Kidney (tissue), 14 donors: ENCODE results near the gene TPM1. TPM values are rescaled to one million over a fixed set of nuclear protein-coding genes. Genes with fewer than 3 reads are reported as not detected.

Source experiments
- DNase-seq, 5 donors: peaks; one replicate each; pipeline ENCODE4 v3.0.0-alpha.2; 2013 to 2020
- FAIRE-seq: peaks from 2 replicates; lab custom pipeline; 2012; peaks lifted over from hg19 to GRCh38; lab: Jason Lieb, UNC
- H3K27ac ChIP-seq, 2 donors: one replicate each; pipeline ENCODE4 v1.7.0; 2013; ENCODE audit warnings: low read depth in 2 of 2, low read length in 2 of 2, inconsistent platforms in 1 of 2
- H3K27me3 ChIP-seq: one replicate; pipeline ENCODE4 v1.7.1; 2013; ENCODE audit warnings: low read length, inconsistent platforms; ENCODE audit not compliant: control insufficient read depth, insufficient read depth
- H3K36me3 ChIP-seq, 3 donors: one replicate each; pipeline versions ENCODE4 v1.7.0 to v1.7.1; 2013; ENCODE audit warnings: low read length in 3 of 3, control low read depth in 1 of 3, inconsistent platforms in 1 of 3; ENCODE audit not compliant: insufficient read depth in 3 of 3, control insufficient read depth in 2 of 3
- H3K4me1 ChIP-seq, 3 donors: one replicate each; pipeline versions ENCODE4 v1.7.0 to v1.7.1; 2013; ENCODE audit warnings: low read length in 3 of 3, inconsistent platforms in 1 of 3, low read depth in 1 of 3; ENCODE audit not compliant: control insufficient read depth in 2 of 3, insufficient read depth in 2 of 3
- H3K4me3 ChIP-seq, 3 donors: one replicate each; pipeline versions ENCODE4 v1.7.0 to v1.8.1; 2013; ENCODE audit warnings: low read length in 3 of 3, control low read depth in 1 of 3, inconsistent platforms in 1 of 3
- H3K9ac ChIP-seq, 3 donors: one replicate each; pipeline versions ENCODE4 v1.7.0 to v1.7.1; 2013; ENCODE audit warnings: low read length in 3 of 3, control low read depth in 1 of 3, inconsistent platforms in 1 of 3
- H3K9me3 ChIP-seq, 3 donors: one replicate each; pipeline versions ENCODE4 v1.7.0 to v1.7.1; 2013; ENCODE audit warnings: low read length in 3 of 3, control low read depth in 1 of 3, inconsistent platforms in 1 of 3; ENCODE audit not compliant: control insufficient read depth in 2 of 3, insufficient read depth in 1 of 3
- CTCF ChIP-seq: IDR thresholded peaks from 3 replicates; pipeline ENCODE4 v1.5.1; 2012; ENCODE audit warnings: mild to moderate bottlenecking, moderate library complexity, borderline replicate concordance; ENCODE audit not compliant: insufficient read depth; ENCODE audit errors: extremely low read depth
- intact Hi-C: fragments of 100-400 bp; cut with DNase I; formaldehyde crosslinking; loops from one replicate; pipeline ENCODE4 v1.11.1; 2022
- polyA plus RNA-seq: library from polyadenylated mRNA; stranded (reverse); fragments of 350-450 nt; fragmentation: Illumina TruSeq; extraction: RNeasy Lipid Tissue Mini Kit (QIAGEN cat#74804); gene quantifications from one replicate; pipeline ENCODE4 v1.2.3, GENCODE V29; 2014; ENCODE audit warnings: low read depth, low replicate concordance; ENCODE audit not compliant: insufficient read depth
- total RNA-seq: library from RNA; stranded (reverse); fragmentation: NEBNext Ultra II Directional; extraction: Animal tissue kit (Norgen Biotek cat#: 25700); gene quantifications from one replicate; pipeline ENCODE4 v1.2.1, GENCODE V29; 2021
- donor health status: control.
- donor health status: control.
- donor health status: control.
- donor health status: control.
- donor health status: control.
- donor health status: DM: yes; HTN: yes; CAD: no.
- donor health status: Normal renal cell carcinoma (clear cell type).

TPM1 gene
- total and polyA plus RNA-seq, 2 donors from 2014 or later: 252 to 473 TPM

- no peaks in the 10 kb centered on the region for H3K9me3 ChIP-seq
- DNase-seq: no peak
- no peak overlapping the region for H3K9ac ChIP-seq
- no peaks in the 10 kb centered on the region for H3K27me3 ChIP-seq
- H3K4me1 ChIP-seq: peaks cover 0 to 4% (median 3%) of the 10 kb centered on the region in 3 donors
- H3K4me3 ChIP-seq: no peak overlapping the region
- TF ChIP-seq CTCF: no peak
- no peak for FAIRE-seq
- no peaks in the 10 kb centered on the region for H3K36me3 ChIP-seq
- intact Hi-C loops: no loop called here
- H3K27ac ChIP-seq: no peak overlapping the region
Observed at GRCh38 chr15:62994439-62994838, 48.1 kb upstream of the TPM1 start.

- peaks cover 0 to 4% (median 0%) of the 10 kb centered on the region in 3 donors for H3K4me1 ChIP-seq
- H3K27me3 ChIP-seq: no peaks in the 10 kb centered on the region
- H3K36me3 ChIP-seq: no peaks in the 10 kb centered on the region
- DNase-seq: no peak
- intact Hi-C loops: no loop called here
- no peaks in the 10 kb centered on the region for H3K9me3 ChIP-seq
- FAIRE-seq: no peak
- no peak overlapping the region for H3K27ac ChIP-seq
- H3K4me3 ChIP-seq: no peak overlapping the region
- TF ChIP-seq CTCF: no peak
- no peak overlapping the region for H3K9ac ChIP-seq
Observed at GRCh38 chr15:62994975-62995681, 47.4 kb upstream of the TPM1 start.

GRCh38 chr15:62997441-62997840 is 45.1 kb upstream of the TPM1 start:
- no peak overlapping the region for H3K27ac ChIP-seq
- no peak overlapping the region for H3K9ac ChIP-seq
- no peak for TF ChIP-seq CTCF
- FAIRE-seq (no peak), DNase-seq (no peak)
- H3K4me3 ChIP-seq: no peak overlapping the region
- H3K27me3 ChIP-seq: no peaks in the 10 kb centered on the region
- H3K9me3 ChIP-seq: no peaks in the 10 kb centered on the region
- intact Hi-C loops: no loop called here
- no peaks in the 10 kb centered on the region for H3K36me3 ChIP-seq
- H3K4me1 ChIP-seq: no peaks in the 10 kb centered on the region
